ENCODE results near the gene SRGAP2C.
"Not testable (repeated sequence)": the region's sequence is repeated elsewhere in the genome, so short reads cannot be mapped to it uniquely, and the experiment has no call there.

DNA sequence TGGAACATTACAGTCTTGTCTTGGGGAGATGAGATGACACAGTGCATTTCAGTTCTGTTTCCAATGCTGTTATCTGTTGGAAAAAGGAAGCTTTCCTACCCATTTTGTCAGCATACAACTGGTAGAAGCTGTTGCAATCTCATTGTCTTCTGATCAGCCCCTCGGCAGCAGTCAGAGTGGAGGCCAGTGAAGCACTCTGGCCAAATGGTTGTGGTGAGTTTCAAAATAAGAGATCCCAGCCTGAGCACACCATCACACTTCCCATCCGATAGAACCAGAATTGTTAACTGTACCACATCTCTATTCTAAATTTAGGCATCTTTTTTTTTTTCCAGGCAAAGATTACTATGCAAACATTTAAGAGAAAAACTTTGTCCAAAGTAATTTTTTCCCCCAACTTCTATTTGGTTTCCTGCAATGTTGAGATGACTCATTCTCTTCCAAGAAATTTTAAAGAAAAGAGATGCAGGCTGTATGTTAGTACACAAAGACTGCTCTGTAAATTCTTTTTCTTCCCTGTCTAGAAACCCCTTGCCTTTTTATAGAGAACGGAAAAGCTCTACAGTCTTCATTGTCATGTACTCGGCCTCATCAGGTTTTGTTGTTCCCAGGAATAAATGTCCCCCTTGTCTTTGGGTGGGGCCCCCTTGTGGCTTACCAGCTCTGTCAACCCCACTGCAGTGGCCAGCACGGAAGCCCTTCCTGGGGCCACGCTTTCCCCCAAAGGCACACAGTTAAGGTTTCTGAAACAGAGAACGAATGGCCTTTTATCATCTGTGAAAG is 176.9 kb downstream of the SRGAP2C start:
- TF ChIP-seq EP300, CTCF, POLR2A (IDR thresholded peaks at IDR 0.05): not testable (repeated sequence)
